Measurements from ENCODE around the gene CFAP61.
"Not testable (repeated sequence)": the region's sequence is repeated elsewhere in the genome, so short reads cannot be mapped to it uniquely, and the experiment has no call there.

CFAP61 gene

GRCh38 chr20:20083807-20084206 lies 31.5 kb downstream of the CFAP61 start:
- DNase-seq = peak; percentile 48
- in situ Hi-C loops (cut with HindIII; ENCODE audit: low pct_ligation_motif_present, low pct_unique_long_range_greater_than_20kb, low sequenced_read_pairs) = no loop called here

- in situ Hi-C loops (cut with HindIII; ENCODE audit: low pct_ligation_motif_present, low pct_unique_long_range_greater_than_20kb, low sequenced_read_pairs) = no loop called here
Observed at GRCh38 chr20:20084296-20084752, 32.0 kb downstream of the CFAP61 start.

GRCh38 chr20:20085071-20085470 lies 32.7 kb downstream of the CFAP61 start:
- in situ Hi-C loops (cut with HindIII; ENCODE audit: low pct_ligation_motif_present, low pct_unique_long_range_greater_than_20kb, low sequenced_read_pairs) = no loop called here

More at GRCh38 chr20:20084296-20084752, 32.0 kb downstream of the CFAP61 start:
- DNase-seq = no peak

GRCh38 chr20:20085812-20086211 lies 33.5 kb downstream of the CFAP61 start:
- DNase-seq = no peak
- in situ Hi-C loops (cut with HindIII; ENCODE audit: low pct_ligation_motif_present, low pct_unique_long_range_greater_than_20kb, low sequenced_read_pairs) = no loop called here

More at GRCh38 chr20:20085071-20085470, 32.7 kb downstream of the CFAP61 start:
- DNase-seq = no peak

GRCh38 chr20:20089018-20089417 lies 36.7 kb downstream of the CFAP61 start:
- in situ Hi-C loops (cut with HindIII; ENCODE audit: low pct_ligation_motif_present, low pct_unique_long_range_greater_than_20kb, low sequenced_read_pairs) = no loop called here
- DNase-seq = no peak

- in situ Hi-C loops (cut with HindIII; ENCODE audit: low pct_ligation_motif_present, low pct_unique_long_range_greater_than_20kb, low sequenced_read_pairs) = no loop called here
- no peak for DNase-seq
Observed at GRCh38 chr20:20089939-20090338, 37.6 kb downstream of the CFAP61 start.

GRCh38 chr20:20092827-20093226 lies 40.5 kb downstream of the CFAP61 start:
- in situ Hi-C loops (cut with HindIII; ENCODE audit: low pct_ligation_motif_present, low pct_unique_long_range_greater_than_20kb, low sequenced_read_pairs) = no loop called here
- no peak for DNase-seq

GRCh38 chr20:20094410-20094809 lies 42.1 kb downstream of the CFAP61 start:
- in situ Hi-C loops (cut with HindIII; ENCODE audit: low pct_ligation_motif_present, low pct_unique_long_range_greater_than_20kb, low sequenced_read_pairs) = no loop called here
- DNase-seq = no peak

GRCh38 chr20:20095114-20095872 lies 43.0 kb downstream of the CFAP61 start:
- in situ Hi-C loops (cut with HindIII; ENCODE audit: low pct_ligation_motif_present, low pct_unique_long_range_greater_than_20kb, low sequenced_read_pairs) = no loop called here

GRCh38 chr20:20096421-20096820 lies 44.1 kb downstream of the CFAP61 start:
- in situ Hi-C loops (cut with HindIII; ENCODE audit: low pct_ligation_motif_present, low pct_unique_long_range_greater_than_20kb, low sequenced_read_pairs) = no loop called here
- no peak for DNase-seq

More at GRCh38 chr20:20095114-20095872, 43.0 kb downstream of the CFAP61 start:
- DNase-seq = no peak

- in situ Hi-C loops (cut with HindIII; ENCODE audit: low pct_ligation_motif_present, low pct_unique_long_range_greater_than_20kb, low sequenced_read_pairs) = no loop called here
- no peak for DNase-seq
Observed at GRCh38 chr20:20100881-20101280, 48.5 kb downstream of the CFAP61 start.

GRCh38 chr20:20102163-20102562 lies 49.8 kb downstream of the CFAP61 start:
- in situ Hi-C loops (cut with HindIII; ENCODE audit: low pct_ligation_motif_present, low pct_unique_long_range_greater_than_20kb, low sequenced_read_pairs) = no loop called here
- DNase-seq = no peak

- in situ Hi-C loops (cut with HindIII; ENCODE audit: low pct_ligation_motif_present, low pct_unique_long_range_greater_than_20kb, low sequenced_read_pairs) = no loop called here
- no peak for DNase-seq
Observed at GRCh38 chr20:20102716-20103258, 50.5 kb downstream of the CFAP61 start.

GRCh38 chr20:20103486-20103885 lies 51.2 kb downstream of the CFAP61 start:
- in situ Hi-C loops (cut with HindIII; ENCODE audit: low pct_ligation_motif_present, low pct_unique_long_range_greater_than_20kb, low sequenced_read_pairs) = no loop called here
- DNase-seq = no peak

- DNase-seq; in situ Hi-C loops (cut with HindIII; ENCODE audit: low pct_ligation_motif_present, low pct_unique_long_range_greater_than_20kb, low sequenced_read_pairs): not testable (repeated sequence)
Observed at GRCh38 chr20:20123187-20123586, 70.9 kb downstream of the CFAP61 start.

- peak; percentile 18 for DNase-seq
- in situ Hi-C loops (cut with HindIII; ENCODE audit: low pct_ligation_motif_present, low pct_unique_long_range_greater_than_20kb, low sequenced_read_pairs) = no loop called here
Observed at GRCh38 chr20:20130399-20130798, 78.1 kb downstream of the CFAP61 start.

- in situ Hi-C loops (cut with HindIII; ENCODE audit: low pct_ligation_motif_present, low pct_unique_long_range_greater_than_20kb, low sequenced_read_pairs) = no loop called here
- no peak for DNase-seq
Observed at GRCh38 chr20:20134941-20135575, 82.7 kb downstream of the CFAP61 start.

- in situ Hi-C loops (cut with HindIII; ENCODE audit: low pct_ligation_motif_present, low pct_unique_long_range_greater_than_20kb, low sequenced_read_pairs) = no loop called here
- DNase-seq = no peak
Observed at GRCh38 chr20:20136313-20136712, 84.0 kb downstream of the CFAP61 start.

- in situ Hi-C loops (cut with HindIII; ENCODE audit: low pct_ligation_motif_present, low pct_unique_long_range_greater_than_20kb, low sequenced_read_pairs) = no loop called here
- DNase-seq = no peak
Observed at GRCh38 chr20:20137851-20138250, 85.5 kb downstream of the CFAP61 start.

Data from ACHN (cell line).